Caco-2 (cell line): Measurements from ENCODE around the gene PCDH15. TPM values are rescaled to one million over a fixed set of nuclear protein-coding genes. Genes with fewer than 3 reads are reported as not detected.
A peak's percentile ranks its signal among the peaks of the same experiment; 100 is the strongest.

Experiments
- Bru-seq: library from RNA; stranded (reverse); fragments of 400-500 nt; gene quantifications from one replicate; lab custom pipeline; 2021; lab: Mats Ljungman, UMichigan
- BruChase-seq, 2 experiments: library from RNA; stranded (reverse); fragments of 400-500 nt; gene quantifications; one replicate each; lab custom pipeline; 2021; lab: Mats Ljungman, UMichigan
- BruUV-seq: library from RNA; stranded (reverse); fragments of 400-500 nt; replicated peaks from 2 replicates; lab custom pipeline; 2021; lab: Mats Ljungman, UMichigan
- CTCF ChIA-PET: fragments of 300-600 bp; sonication (Branson Sonifier 250); formaldehyde crosslinking; loops from one replicate; lab custom pipeline; 2022; ENCODE audit warnings: antibody characterized with exemption; lab: Charles Lee
- POLR2A ChIA-PET: fragments of 300-600 bp; sonication (Branson Sonifier 250); formaldehyde crosslinking; loops from one replicate; lab custom pipeline; 2022; ENCODE audit warnings: antibody characterized with exemption; lab: Charles Lee
- DNase-seq, 2 experiments: peaks; one replicate each; pipeline versions ENCODE4 v3.0.0 to v3.0.0-alpha.2; 2020 to 2022
- H3K27me3 ChIP-seq: replicated peaks from 2 replicates; pipeline ENCODE4 v1.6.0; 2011; ENCODE audit warnings: low read length; ENCODE audit not compliant: control insufficient read depth, insufficient read depth
- H3K36me3 ChIP-seq: 2 replicates; pipeline ENCODE4 v1.5.1; 2011; ENCODE audit warnings: low read length; ENCODE audit not compliant: control insufficient read depth, insufficient read depth
- H3K4me1 ChIP-seq: fragments of 250-450 bp; sonication (Bioruptor Pico); 2 replicates; pipeline ENCODE4 v1.5.1; 2020; ENCODE audit warnings: mild to moderate bottlenecking
- H3K4me3 ChIP-seq: 2 replicates; pipeline ENCODE4 v1.5.1; 2011; ENCODE audit warnings: low read depth, mild to moderate bottlenecking, control low read depth, low read length
- H3K9me3 ChIP-seq: fragments of 250-450 bp; sonication (Bioruptor Pico); 2 replicates; pipeline ENCODE4 v1.5.1; 2020; ENCODE audit warnings: mild to moderate bottlenecking, moderate library complexity
- H3K27ac Mint-ChIP-seq: one replicate; pipeline ENCODE4 v1.8.0; 2022; ENCODE audit warnings: mixed read lengths; ENCODE audit not compliant: unreplicated experiment
- H3K27me3 Mint-ChIP-seq: one replicate; pipeline ENCODE4 v1.8.0; 2022; ENCODE audit warnings: mixed read lengths; ENCODE audit not compliant: insufficient read depth, unreplicated experiment
- H3K36me3 Mint-ChIP-seq: one replicate; pipeline ENCODE4 v1.8.0; 2022; ENCODE audit warnings: mild to moderate bottlenecking, mixed read lengths; ENCODE audit not compliant: insufficient read depth, unreplicated experiment
- H3K4me1 Mint-ChIP-seq: one replicate; pipeline ENCODE4 v1.8.0; 2022; ENCODE audit warnings: low read depth, mixed read lengths; ENCODE audit not compliant: unreplicated experiment
- H3K4me3 Mint-ChIP-seq: one replicate; pipeline ENCODE4 v1.8.0; 2022; ENCODE audit warnings: mild to moderate bottlenecking, moderate library complexity, mixed read lengths; ENCODE audit not compliant: unreplicated experiment
- H3K9me3 Mint-ChIP-seq: one replicate; pipeline ENCODE4 v1.8.0; 2022; ENCODE audit warnings: mixed read lengths; ENCODE audit not compliant: unreplicated experiment
- intact Hi-C: fragments of 100-400 bp; cut with micrococcal nuclease; formaldehyde crosslinking; loops from one replicate; pipeline ENCODE4 v1.10.0; 2022; ENCODE audit not compliant: unreplicated experiment
- long read RNA-seq: library from polyadenylated mRNA; stranded (forward); transcript quantifications from one replicate; pipeline ENCODE4 v2.0.0, GENCODE V29; 2022
- total RNA-seq: library from RNA; stranded (reverse); gene quantifications from 2 replicates; pipeline ENCODE4 v1.2.3, GENCODE V29; 2022
- TF ChIP-seq, protein P1 (sequence below), 2 experiments: fragments of 200-600 bp in 1 of 2; IDR thresholded peaks; 1 replicate in 1 of 2; 2 replicates in 1 of 2; pipeline versions ENCODE4 v1.5.1 to v1.8.0; 2011 to 2022; ENCODE audit warnings: antibody characterized with exemption in 1 of 2, control low read depth in 1 of 2, inconsistent platforms in 1 of 2, low read depth in 1 of 2, low read length in 1 of 2, mild to moderate bottlenecking in 1 of 2, moderate library complexity in 1 of 2; ENCODE audit not compliant: insufficient read depth in 1 of 2, severe bottlenecking in 1 of 2, unreplicated experiment in 1 of 2

Gene PCDH15
- total RNA-seq = 0.02 and 0.07 TPM in 2 replicates
- percentile 6 among the genes with signal in this experiment for Bru-seq, nascent RNA
- BruChase-seq, experiment 1, labeled RNA remaining after a 2-hour chase = percentile 3 among the genes with signal in this experiment
- BruChase-seq, experiment 2, labeled RNA remaining after a 6-hour chase = percentile 2 among the genes with signal in this experiment
- long read RNA-seq = 0 reads

DNA sequence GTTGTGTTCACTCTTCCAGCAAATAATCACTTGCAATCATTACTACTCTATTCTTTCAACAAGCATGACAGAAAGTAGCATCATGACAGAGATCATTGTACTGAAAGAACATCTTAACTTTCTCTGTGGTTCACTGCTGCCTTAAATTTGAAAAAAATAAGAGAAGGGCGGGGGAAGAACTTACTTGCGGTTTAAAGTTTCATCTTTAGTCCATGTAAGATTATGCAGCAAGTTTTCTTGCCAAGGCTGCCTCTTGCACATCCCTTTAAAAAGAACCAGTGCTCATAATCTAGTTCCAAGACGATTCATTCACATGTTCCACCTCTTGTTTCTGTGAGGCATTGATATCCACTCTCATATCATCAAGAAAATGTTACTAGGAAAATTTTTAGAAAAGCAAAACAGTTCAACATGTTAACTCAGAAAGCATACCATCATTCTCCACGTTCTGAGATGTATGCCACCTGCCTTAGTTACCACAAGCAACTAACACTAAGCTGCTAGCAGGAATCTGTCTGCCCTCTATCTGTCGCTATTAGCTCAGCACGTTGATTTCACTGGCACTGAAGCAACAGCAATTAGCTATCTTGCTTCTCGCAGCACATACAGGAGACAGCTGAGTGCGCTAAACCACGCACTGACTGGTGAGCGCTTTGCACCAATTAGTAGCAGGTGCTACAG is at the start of gene PCDH15:
Gene PCDH15, minus strand, starts transcription at position 491 of the 681 bp plus-strand sequence. CDS start 136,969 bp downstream, outside the sequence.
- intact Hi-C loops = loop anchor here (2.0 to 10.0 kb wide), 2 partner anchors 152 to 806 kb away; no protein-coding TSS in a partner anchor
- POLR2A ChIA-PET = no interaction called here
- Mint-ChIP-seq H3K27me3 (peaks cover 8% of the 10 kb centered on the region), H3K4me3 (no peak within 1 kb of the TSS), H3K36me3 (no peaks in the 10 kb centered on the region), H3K4me1 (no peaks in the 10 kb centered on the region), H3K27ac (no peak within 1 kb of the TSS), H3K9me3 (no peaks in the 10 kb centered on the region)
- Histone ChIP-seq H3K4me3 (no peak within 1 kb of the TSS), H3K27me3 (no peaks in the 10 kb centered on the region), H3K9me3 (no peaks in the 10 kb centered on the region), H3K4me1 (no peaks in the 10 kb centered on the region), H3K36me3 (no peaks in the 10 kb centered on the region)
- TF ChIP-seq, protein P1, sequence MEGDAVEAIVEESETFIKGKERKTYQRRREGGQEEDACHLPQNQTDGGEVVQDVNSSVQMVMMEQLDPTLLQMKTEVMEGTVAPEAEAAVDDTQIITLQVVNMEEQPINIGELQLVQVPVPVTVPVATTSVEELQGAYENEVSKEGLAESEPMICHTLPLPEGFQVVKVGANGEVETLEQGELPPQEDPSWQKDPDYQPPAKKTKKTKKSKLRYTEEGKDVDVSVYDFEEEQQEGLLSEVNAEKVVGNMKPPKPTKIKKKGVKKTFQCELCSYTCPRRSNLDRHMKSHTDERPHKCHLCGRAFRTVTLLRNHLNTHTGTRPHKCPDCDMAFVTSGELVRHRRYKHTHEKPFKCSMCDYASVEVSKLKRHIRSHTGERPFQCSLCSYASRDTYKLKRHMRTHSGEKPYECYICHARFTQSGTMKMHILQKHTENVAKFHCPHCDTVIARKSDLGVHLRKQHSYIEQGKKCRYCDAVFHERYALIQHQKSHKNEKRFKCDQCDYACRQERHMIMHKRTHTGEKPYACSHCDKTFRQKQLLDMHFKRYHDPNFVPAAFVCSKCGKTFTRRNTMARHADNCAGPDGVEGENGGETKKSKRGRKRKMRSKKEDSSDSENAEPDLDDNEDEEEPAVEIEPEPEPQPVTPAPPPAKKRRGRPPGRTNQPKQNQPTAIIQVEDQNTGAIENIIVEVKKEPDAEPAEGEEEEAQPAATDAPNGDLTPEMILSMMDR (IDR thresholded peaks at IDR 0.05; ENCODE audit: insufficient read depth in 1 of 2, low read depth in 1 of 2, low read length in 1 of 2, severe bottlenecking in 1 of 2, unreplicated experiment in 1 of 2) = peak; percentile 44 to 73
- CTCF ChIA-PET = interaction anchor here (0.5 to 1.2 kb wide), 5 partner anchors 10 to 1381 kb away, joined by 3 to 11 read pairs (median 3); no protein-coding TSS in a partner anchor
- DNase-seq = peak; percentile 60 to 63
- no TSS peak for BruUV-seq

DNA sequence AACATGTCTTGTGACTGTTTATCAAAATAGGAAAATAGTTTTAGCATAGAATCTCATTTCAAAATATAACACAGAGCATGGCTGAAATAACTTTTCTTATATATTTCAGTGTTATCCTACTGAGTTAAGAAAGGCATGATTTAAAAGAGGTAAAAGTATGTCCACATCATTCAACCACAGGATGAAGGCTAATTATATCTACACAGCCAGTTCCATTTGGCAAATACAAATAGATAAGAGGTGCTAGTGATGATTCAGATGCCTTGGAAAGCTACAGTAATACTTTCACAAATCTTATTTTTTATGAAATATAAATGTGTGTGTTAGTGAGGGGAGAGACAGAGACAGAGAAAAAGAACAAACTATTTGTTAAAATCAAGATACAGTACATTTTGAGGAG is 42.9 kb upstream of the PCDH15 start:
- Histone ChIP-seq H3K27me3 (no peaks in the 10 kb centered on the region), H3K4me3 (no peak overlapping the region), H3K9me3 (no peaks in the 10 kb centered on the region), H3K36me3 (no peaks in the 10 kb centered on the region), H3K4me1 (no peaks in the 10 kb centered on the region)
- no peak for DNase-seq
- Mint-ChIP-seq H3K9me3 (no peaks in the 10 kb centered on the region), H3K36me3 (no peaks in the 10 kb centered on the region), H3K27me3 (peaks cover 6% of the 10 kb centered on the region), H3K4me3 (no peak overlapping the region), H3K4me1 (no peaks in the 10 kb centered on the region), H3K27ac (no peak overlapping the region)
- TF ChIP-seq, protein P1 (IDR thresholded peaks at IDR 0.05; ENCODE audit: insufficient read depth in 1 of 2, low read depth in 1 of 2, low read length in 1 of 2, severe bottlenecking in 1 of 2, unreplicated experiment in 1 of 2) = no peak
- intact Hi-C loops = no loop called here
- no TSS peak for BruUV-seq
- POLR2A ChIA-PET = no interaction called here
- CTCF ChIA-PET = no interaction called here

DNA sequence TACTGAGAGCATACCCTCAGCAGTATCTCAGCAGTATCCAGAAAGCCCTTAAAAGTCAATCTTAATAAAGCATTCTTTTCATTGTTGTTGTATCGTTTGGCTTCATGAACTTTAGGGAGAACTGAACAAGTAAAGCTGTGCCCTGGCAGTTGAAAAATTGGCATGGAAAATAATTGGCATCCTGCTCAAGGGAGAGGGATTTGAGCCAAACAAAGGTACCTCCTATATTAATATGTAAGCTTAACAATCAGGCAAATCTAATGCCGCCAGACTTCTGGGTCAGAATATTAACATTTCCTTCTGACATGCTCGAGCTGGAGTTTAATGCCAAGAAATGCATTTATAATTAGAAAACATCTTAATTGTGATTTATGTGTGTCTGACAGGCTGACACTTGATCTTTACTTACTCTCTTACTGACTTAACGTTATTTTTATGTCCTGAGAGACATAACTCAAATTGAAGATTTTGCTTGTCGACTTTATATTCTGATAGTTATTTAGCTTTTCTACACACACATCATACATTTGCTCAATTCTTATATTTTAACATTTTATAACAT is 42.1 kb upstream of the PCDH15 start:
- Histone ChIP-seq H3K27me3 (no peaks in the 10 kb centered on the region), H3K4me3 (no peak overlapping the region), H3K4me1 (no peaks in the 10 kb centered on the region), H3K36me3 (no peaks in the 10 kb centered on the region), H3K9me3 (no peaks in the 10 kb centered on the region)
- no TSS peak for BruUV-seq
- Mint-ChIP-seq H3K36me3 (no peaks in the 10 kb centered on the region), H3K27ac (no peak overlapping the region), H3K4me3 (no peak overlapping the region), H3K9me3 (no peaks in the 10 kb centered on the region), H3K27me3 (peaks cover 6% of the 10 kb centered on the region), H3K4me1 (no peaks in the 10 kb centered on the region)
- intact Hi-C loops = no loop called here
- DNase-seq = no peak
- CTCF ChIA-PET = no interaction called here
- TF ChIP-seq, protein P1 (IDR thresholded peaks at IDR 0.05; ENCODE audit: insufficient read depth in 1 of 2, low read depth in 1 of 2, low read length in 1 of 2, severe bottlenecking in 1 of 2, unreplicated experiment in 1 of 2) = no peak
- POLR2A ChIA-PET = no interaction called here
